IMR-90 (cell line): Measurements from ENCODE around the gene SEMA5A. TPM values are rescaled to one million over a fixed set of nuclear protein-coding genes. Genes with fewer than 3 reads are reported as not detected.

Source experiments
- ATAC-seq: fragments of 200-7000 bp; cut with Tn5 transposase; 2 replicates; pipeline ENCODE4 v1.9.1; 2020; ENCODE audit warnings: low read depth, mild to moderate bottlenecking, moderate library complexity
- BruUV-seq: library from RNA; stranded (reverse); fragments of 400-500 nt; replicated peaks from 2 replicates; lab custom pipeline; 2021; lab: Mats Ljungman, UMichigan
- CTCF ChIA-PET: fragments of 300-600 bp; formaldehyde crosslinking; extraction: SDS; loops from one replicate; lab custom pipeline; 2021; ENCODE audit warnings: antibody characterized with exemption; lab: Yijun Ruan, JAX
- POLR2A ChIA-PET: fragments of 300-600 bp; sonication (Branson Sonifier 250); formaldehyde crosslinking; loops from one replicate; lab custom pipeline; 2022; ENCODE audit warnings: antibody characterized with exemption; ENCODE audit not compliant: unreplicated experiment; lab: Charles Lee
- DNase-seq: peaks from one replicate; pipeline ENCODE4 v3.0.0; 2013
- H2AFZ ChIP-seq: replicated peaks from 2 replicates; pipeline ENCODE3; 2013; ENCODE audit warnings: low read length, mild to moderate bottlenecking; ENCODE audit not compliant: poor library complexity
- H2AK5ac ChIP-seq: 2 replicates; pipeline ENCODE4 v1.6.1; 2013; ENCODE audit warnings: low read depth, low read length, inconsistent platforms
- H2AK9ac ChIP-seq: replicated peaks from 2 replicates; pipeline ENCODE3; 2013; ENCODE audit warnings: mild to moderate bottlenecking, low read depth, low read length, moderate library complexity; ENCODE audit not compliant: poor library complexity
- H2BK120ac ChIP-seq: 2 replicates; pipeline ENCODE4 v1.6.1; 2013; ENCODE audit warnings: low read depth, low read length, inconsistent platforms
- H2BK15ac ChIP-seq: 3 replicates; pipeline ENCODE4 v1.6.1; 2013; ENCODE audit warnings: low read depth, low read length, inconsistent platforms
- H2BK20ac ChIP-seq: 2 replicates; pipeline ENCODE4 v1.6.1; 2013; ENCODE audit warnings: low read depth, mild to moderate bottlenecking, inconsistent platforms, low read length, moderate library complexity
- H2BK5ac ChIP-seq: 2 replicates; pipeline ENCODE4 v1.6.1; 2013; ENCODE audit warnings: mild to moderate bottlenecking, low read depth, low read length, inconsistent platforms; ENCODE audit not compliant: poor library complexity, severe bottlenecking
- H3K14ac ChIP-seq: replicated peaks from 2 replicates; pipeline ENCODE4 v1.6.1; 2013; ENCODE audit warnings: low read depth, low read length, inconsistent platforms
- H3K18ac ChIP-seq: 2 replicates; pipeline ENCODE4 v1.6.1; 2013; ENCODE audit warnings: low read depth, low read length, control low read depth
- H3K23ac ChIP-seq: 2 replicates; pipeline ENCODE4 v1.6.1; 2013; ENCODE audit warnings: low read depth, low read length, inconsistent platforms
- H3K27ac ChIP-seq: 2 replicates; pipeline ENCODE4 v1.5.1; 2013; ENCODE audit warnings: mild to moderate bottlenecking, control low read depth, low read length; ENCODE audit not compliant: insufficient read depth
- H3K27me3 ChIP-seq: 2 replicates; pipeline ENCODE4 v1.6.1; 2013; ENCODE audit warnings: low read length; ENCODE audit not compliant: control insufficient read depth, insufficient read depth
- H3K36me3 ChIP-seq: 2 replicates; pipeline ENCODE4 v1.6.1; 2013; ENCODE audit warnings: low read length, mixed read lengths; ENCODE audit not compliant: control insufficient read depth, insufficient read depth
- H3K4ac ChIP-seq: 2 replicates; pipeline ENCODE4 v1.6.1; 2013; ENCODE audit warnings: low read depth, low read length, inconsistent platforms
- H3K4me1 ChIP-seq: 2 replicates; pipeline ENCODE4 v1.6.1; 2013; ENCODE audit warnings: low read length, mixed read lengths; ENCODE audit not compliant: control insufficient read depth, insufficient read depth
- H3K4me2 ChIP-seq: 2 replicates; pipeline ENCODE4 v1.6.1; 2013; ENCODE audit warnings: low read depth, mild to moderate bottlenecking, control low read depth, low read length, moderate library complexity
- H3K4me3 ChIP-seq: 2 replicates; pipeline ENCODE4 v1.5.1; 2013; ENCODE audit warnings: low read depth, mild to moderate bottlenecking, control low read depth, low read length, moderate library complexity; ENCODE audit not compliant: insufficient read depth
- H3K56ac ChIP-seq: 2 replicates; pipeline ENCODE4 v1.6.1; 2013; ENCODE audit warnings: low read length, inconsistent platforms; ENCODE audit not compliant: insufficient read depth; ENCODE audit errors: extremely low read depth
- H3K79me1 ChIP-seq, 2 experiments: 2 replicates each; pipeline ENCODE4 v1.6.1; 2013; ENCODE audit warnings: low read length in 2 of 2, inconsistent platforms in 1 of 2, low read depth in 1 of 2
- H3K9ac ChIP-seq: 2 replicates; pipeline ENCODE4 v1.6.1; 2013; ENCODE audit warnings: low read depth, low read length, control low read depth
- H3K9me1 ChIP-seq: 2 replicates; pipeline ENCODE4 v1.6.1; 2013; ENCODE audit warnings: low read length, inconsistent platforms; ENCODE audit not compliant: insufficient read depth
- H3K9me3 ChIP-seq: 2 replicates; pipeline ENCODE4 v1.6.1; 2013; ENCODE audit warnings: low read length; ENCODE audit not compliant: control insufficient read depth, insufficient read depth
- H4K20me1 ChIP-seq: 2 replicates; pipeline ENCODE4 v1.6.1; 2013; ENCODE audit warnings: low read length, inconsistent platforms; ENCODE audit not compliant: insufficient read depth
- H4K5ac ChIP-seq: 2 replicates; pipeline ENCODE4 v1.6.1; 2013; ENCODE audit warnings: mild to moderate bottlenecking, low read depth, low read length, control low read depth
- H4K8ac ChIP-seq, 2 experiments: 2 replicates each; pipeline ENCODE4 v1.6.1; 2013; ENCODE audit warnings: low read depth in 2 of 2, low read length in 2 of 2, control low read depth in 1 of 2, inconsistent platforms in 1 of 2
- H4K91ac ChIP-seq: 2 replicates; pipeline ENCODE4 v1.6.1; 2013; ENCODE audit warnings: low read depth, low read length, inconsistent platforms; ENCODE audit not compliant: insufficient read depth
- BHLHE40 ChIP-seq: fragments of 150-350 bp; IDR thresholded peaks from 2 replicates; pipeline ENCODE4 v1.6.1; 2016; ENCODE audit warnings: mild to moderate bottlenecking, low read depth, low read length
- CHD1 ChIP-seq: IDR thresholded peaks from 2 replicates; pipeline ENCODE4 v1.6.1; 2012; ENCODE audit warnings: low read depth, low read length, improper control_type of control experiment
- FOS ChIP-seq: fragments of 150-350 bp; IDR thresholded peaks from 2 replicates; pipeline ENCODE4 v1.6.1; 2016; ENCODE audit warnings: low read depth, low read length
- MAFK ChIP-seq: IDR thresholded peaks from 2 replicates; pipeline ENCODE4 v1.6.1; 2012; ENCODE audit warnings: low read depth, low read length, improper control_type of control experiment
- MAZ ChIP-seq: IDR thresholded peaks from 2 replicates; pipeline ENCODE4 v1.6.1; 2012; ENCODE audit warnings: low read depth, mild to moderate bottlenecking, low read length, improper control_type of control experiment, moderate library complexity, borderline replicate concordance
- MXI1 ChIP-seq: IDR thresholded peaks from 2 replicates; pipeline ENCODE4 v1.6.1; 2012; ENCODE audit warnings: low read depth, mild to moderate bottlenecking, low read length, moderate library complexity, borderline replicate concordance
- RAD21 ChIP-seq: IDR thresholded peaks from 2 replicates; pipeline ENCODE4 v1.6.1; 2012; ENCODE audit warnings: low read length, improper control_type of control experiment
- RFX5 ChIP-seq: IDR thresholded peaks from 2 replicates; pipeline ENCODE4 v1.8.0; 2012; ENCODE audit warnings: low read depth, mild to moderate bottlenecking, low read length, moderate library complexity
- dilution Hi-C: fragments of 300-500 bp; cut with HindIII; formaldehyde crosslinking; loops from one replicate; pipeline ENCODE4 v1.14.3; 2018; ENCODE audit warnings: low sequenced_read_pairs; ENCODE audit not compliant: unreplicated experiment
- in situ Hi-C: fragments of 300-500 bp; cut with MboI; formaldehyde crosslinking; loops from 3 replicates; pipeline ENCODE4 v1.14.3; 2019; ENCODE audit warnings: low sequenced_read_pairs, inconsistent platforms, mixed read lengths
- intact Hi-C: fragments of 100-400 bp; cut with micrococcal nuclease; formaldehyde crosslinking; loops from 2 replicates; pipeline ENCODE4 v1.10.0; 2022
- polyA plus RNA-seq, 3 experiments: library from polyadenylated mRNA; depleted of rRNA; stranded (reverse); fragments of >200 nt; gene quantifications; 2 replicates each; pipeline ENCODE4 v1.2.3, GENCODE V29; 2012; ENCODE audit warnings: low replicate concordance in 1 of 3
- total RNA-seq: library from RNA; depleted of rRNA; stranded (reverse); fragments of >200 nt; gene quantifications from 2 replicates; pipeline ENCODE4 v1.2.3, GENCODE V29; 2012
- TF ChIP-seq, protein P1 (sequence below): conservative IDR thresholded peaks from 2 replicates; pipeline ENCODE4 v1.5.1; 2012; ENCODE audit warnings: mild to moderate bottlenecking, low read depth, low read length, improper control_type of control experiment
- TF ChIP-seq, protein P2 (sequence below): fragments of 150-350 bp; IDR thresholded peaks from 2 replicates; pipeline ENCODE4 v1.6.1; 2017; ENCODE audit warnings: mild to moderate bottlenecking, antibody characterized with exemption, low read length, low read depth

The SEMA5A gene
- total and polyA plus RNA-seq, 2 of the 4 experiments (the other 2 are of a cell fraction), result 8.2 to 9.9 TPM

DNA sequence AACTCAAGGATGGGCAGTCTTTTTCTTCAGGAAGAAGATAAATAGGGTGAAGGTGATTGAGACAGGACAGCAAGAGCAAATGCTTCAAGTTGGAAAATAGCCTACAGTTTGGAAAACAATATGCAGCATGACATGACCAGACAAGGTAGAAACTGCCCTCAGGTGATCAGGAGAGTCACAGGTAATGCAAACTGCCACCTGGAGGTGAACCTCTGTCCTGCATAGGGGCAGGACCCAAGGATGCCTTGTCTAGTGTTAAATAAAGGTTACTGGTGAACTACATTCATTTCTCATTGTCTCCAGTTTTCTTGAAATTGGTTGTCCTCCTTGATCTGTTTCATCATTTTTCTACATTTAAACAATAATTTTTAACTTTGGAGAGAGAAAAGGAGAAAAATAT lies 232.1 kb downstream of the SEMA5A start:
- H2AK9ac ChIP-seq, result no peak overlapping the region
- intact Hi-C loops, result loop anchor here (2.0 kb wide), 1 partner anchor 71 kb away; no protein-coding TSS in a partner anchor
- H3K9me3 ChIP-seq, result no peaks in the 10 kb centered on the region
- no peak overlapping the region for H3K56ac ChIP-seq
- H2BK15ac ChIP-seq, result no peak overlapping the region
- H3K27me3 ChIP-seq, result no peaks in the 10 kb centered on the region
- H4K20me1 ChIP-seq, result no peaks in the 10 kb centered on the region
- no peak overlapping the region for H3K27ac ChIP-seq
- H3K36me3 ChIP-seq, result peaks cover 8% of the 10 kb centered on the region; the same call in 1 of the 2 replicates
- ChIA-PET CTCF (no interaction called here), POLR2A (no interaction called here)
- BruUV-seq, result no TSS peak
- no peak for TF ChIP-seq MAZ
- no peak for TF ChIP-seq MXI1
- TF ChIP-seq, protein P1, sequence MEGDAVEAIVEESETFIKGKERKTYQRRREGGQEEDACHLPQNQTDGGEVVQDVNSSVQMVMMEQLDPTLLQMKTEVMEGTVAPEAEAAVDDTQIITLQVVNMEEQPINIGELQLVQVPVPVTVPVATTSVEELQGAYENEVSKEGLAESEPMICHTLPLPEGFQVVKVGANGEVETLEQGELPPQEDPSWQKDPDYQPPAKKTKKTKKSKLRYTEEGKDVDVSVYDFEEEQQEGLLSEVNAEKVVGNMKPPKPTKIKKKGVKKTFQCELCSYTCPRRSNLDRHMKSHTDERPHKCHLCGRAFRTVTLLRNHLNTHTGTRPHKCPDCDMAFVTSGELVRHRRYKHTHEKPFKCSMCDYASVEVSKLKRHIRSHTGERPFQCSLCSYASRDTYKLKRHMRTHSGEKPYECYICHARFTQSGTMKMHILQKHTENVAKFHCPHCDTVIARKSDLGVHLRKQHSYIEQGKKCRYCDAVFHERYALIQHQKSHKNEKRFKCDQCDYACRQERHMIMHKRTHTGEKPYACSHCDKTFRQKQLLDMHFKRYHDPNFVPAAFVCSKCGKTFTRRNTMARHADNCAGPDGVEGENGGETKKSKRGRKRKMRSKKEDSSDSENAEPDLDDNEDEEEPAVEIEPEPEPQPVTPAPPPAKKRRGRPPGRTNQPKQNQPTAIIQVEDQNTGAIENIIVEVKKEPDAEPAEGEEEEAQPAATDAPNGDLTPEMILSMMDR, result no peak
- TF ChIP-seq RAD21, result no peak
- TF ChIP-seq MAFK, result no peak
- TF ChIP-seq BHLHE40, result no peak
- no peak for TF ChIP-seq CHD1
- no peak for TF ChIP-seq RFX5
- no peak for TF ChIP-seq FOS
- TF ChIP-seq, protein P2, sequence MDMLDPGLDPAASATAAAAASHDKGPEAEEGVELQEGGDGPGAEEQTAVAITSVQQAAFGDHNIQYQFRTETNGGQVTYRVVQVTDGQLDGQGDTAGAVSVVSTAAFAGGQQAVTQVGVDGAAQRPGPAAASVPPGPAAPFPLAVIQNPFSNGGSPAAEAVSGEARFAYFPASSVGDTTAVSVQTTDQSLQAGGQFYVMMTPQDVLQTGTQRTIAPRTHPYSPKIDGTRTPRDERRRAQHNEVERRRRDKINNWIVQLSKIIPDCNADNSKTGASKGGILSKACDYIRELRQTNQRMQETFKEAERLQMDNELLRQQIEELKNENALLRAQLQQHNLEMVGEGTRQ, result no peak
- H2BK20ac ChIP-seq, result no peak overlapping the region
- no peak overlapping the region for H3K4ac ChIP-seq
- in situ Hi-C loops, result no loop called here
- ATAC-seq (no peak), DNase-seq (no peak)
- no peak overlapping the region for H2AFZ ChIP-seq
- no peak overlapping the region for H4K8ac ChIP-seq
- peaks cover 5% of the 10 kb centered on the region; the same call in 1 of the 2 replicates for H3K9me1 ChIP-seq
- no peak overlapping the region for H3K18ac ChIP-seq
- H4K91ac ChIP-seq, result no peak overlapping the region
- no peak overlapping the region for H3K23ac ChIP-seq
- H3K9ac ChIP-seq, result no peak overlapping the region
- H4K5ac ChIP-seq, result no peak overlapping the region
- no peak overlapping the region for H3K4me3 ChIP-seq
- H3K79me1 ChIP-seq, result peaks cover 3 to 7% of the 10 kb centered on the region in 2 experiments; a peak in 2 of 4 replicates
- no peaks in the 10 kb centered on the region for H3K4me1 ChIP-seq
- no peak overlapping the region for H2AK5ac ChIP-seq
- dilution Hi-C loops, result no loop called here
- H3K4me2 ChIP-seq, result no peak overlapping the region
- no peak overlapping the region for H3K14ac ChIP-seq
- no peak overlapping the region for H2BK120ac ChIP-seq
- no peak overlapping the region for H2BK5ac ChIP-seq
